GM12865 (cell line): ENCODE data around the gene HIC1.

Experiments used
- DNase-seq: peaks from one replicate; pipeline ENCODE4 v3.0.0; 2010; ENCODE audit warnings: low read depth
- H3K4me3 ChIP-seq: 2 replicates; pipeline ENCODE4 v1.5.1; 2011; ENCODE audit warnings: mild to moderate bottlenecking, low read depth, low read length, control low read depth
- TF ChIP-seq, protein P1 (sequence below): IDR thresholded peaks from 2 replicates; pipeline ENCODE4 v1.5.1; 2011; ENCODE audit warnings: low read length, control low read depth, low read depth, inconsistent platforms; ENCODE audit not compliant: insufficient read depth; ENCODE audit errors: missing control alignments

HIC1 gene

GRCh38 chr17:2020721-2021120, 34.2 kb upstream of the HIC1 start:
- TF ChIP-seq, protein P1, sequence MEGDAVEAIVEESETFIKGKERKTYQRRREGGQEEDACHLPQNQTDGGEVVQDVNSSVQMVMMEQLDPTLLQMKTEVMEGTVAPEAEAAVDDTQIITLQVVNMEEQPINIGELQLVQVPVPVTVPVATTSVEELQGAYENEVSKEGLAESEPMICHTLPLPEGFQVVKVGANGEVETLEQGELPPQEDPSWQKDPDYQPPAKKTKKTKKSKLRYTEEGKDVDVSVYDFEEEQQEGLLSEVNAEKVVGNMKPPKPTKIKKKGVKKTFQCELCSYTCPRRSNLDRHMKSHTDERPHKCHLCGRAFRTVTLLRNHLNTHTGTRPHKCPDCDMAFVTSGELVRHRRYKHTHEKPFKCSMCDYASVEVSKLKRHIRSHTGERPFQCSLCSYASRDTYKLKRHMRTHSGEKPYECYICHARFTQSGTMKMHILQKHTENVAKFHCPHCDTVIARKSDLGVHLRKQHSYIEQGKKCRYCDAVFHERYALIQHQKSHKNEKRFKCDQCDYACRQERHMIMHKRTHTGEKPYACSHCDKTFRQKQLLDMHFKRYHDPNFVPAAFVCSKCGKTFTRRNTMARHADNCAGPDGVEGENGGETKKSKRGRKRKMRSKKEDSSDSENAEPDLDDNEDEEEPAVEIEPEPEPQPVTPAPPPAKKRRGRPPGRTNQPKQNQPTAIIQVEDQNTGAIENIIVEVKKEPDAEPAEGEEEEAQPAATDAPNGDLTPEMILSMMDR: no peak
- no peak for DNase-seq
- H3K4me3 ChIP-seq: no peak overlapping the region

- no peak overlapping the region for H3K4me3 ChIP-seq
- TF ChIP-seq, protein P1: no peak
- DNase-seq: no peak
Observed at GRCh38 chr17:2022647-2023240, 32.2 kb upstream of the HIC1 start.

DNA sequence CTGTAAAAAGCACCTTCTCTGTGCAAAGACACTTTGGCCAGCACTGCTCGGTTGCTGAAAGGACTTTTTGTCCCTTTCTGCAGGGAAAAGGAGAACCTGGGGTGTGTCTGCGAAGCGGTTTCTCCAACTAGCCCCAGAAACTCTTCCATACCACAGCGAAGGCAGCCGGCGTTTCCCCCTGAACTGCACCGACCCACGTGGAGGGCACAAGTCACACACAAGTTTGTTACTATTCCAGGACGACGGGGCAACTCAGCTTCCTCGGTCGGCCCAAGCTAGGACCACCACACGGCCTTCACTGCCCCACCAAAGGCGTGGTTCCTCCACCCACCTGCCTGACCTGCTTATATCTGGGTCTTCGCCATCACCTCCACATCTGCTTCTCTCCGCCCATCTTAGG, 31.6 kb upstream of the HIC1 start:
- no peak overlapping the region for H3K4me3 ChIP-seq
- TF ChIP-seq, protein P1: no peak

GRCh38 chr17:2023692-2024571, 31.0 kb upstream of the HIC1 start:
- peak; percentile 24 for DNase-seq
- TF ChIP-seq, protein P1: no peak
- no peak overlapping the region for H3K4me3 ChIP-seq

More for the DNA sequence above, 31.6 kb upstream of the HIC1 start:
- no peak for DNase-seq

DNA sequence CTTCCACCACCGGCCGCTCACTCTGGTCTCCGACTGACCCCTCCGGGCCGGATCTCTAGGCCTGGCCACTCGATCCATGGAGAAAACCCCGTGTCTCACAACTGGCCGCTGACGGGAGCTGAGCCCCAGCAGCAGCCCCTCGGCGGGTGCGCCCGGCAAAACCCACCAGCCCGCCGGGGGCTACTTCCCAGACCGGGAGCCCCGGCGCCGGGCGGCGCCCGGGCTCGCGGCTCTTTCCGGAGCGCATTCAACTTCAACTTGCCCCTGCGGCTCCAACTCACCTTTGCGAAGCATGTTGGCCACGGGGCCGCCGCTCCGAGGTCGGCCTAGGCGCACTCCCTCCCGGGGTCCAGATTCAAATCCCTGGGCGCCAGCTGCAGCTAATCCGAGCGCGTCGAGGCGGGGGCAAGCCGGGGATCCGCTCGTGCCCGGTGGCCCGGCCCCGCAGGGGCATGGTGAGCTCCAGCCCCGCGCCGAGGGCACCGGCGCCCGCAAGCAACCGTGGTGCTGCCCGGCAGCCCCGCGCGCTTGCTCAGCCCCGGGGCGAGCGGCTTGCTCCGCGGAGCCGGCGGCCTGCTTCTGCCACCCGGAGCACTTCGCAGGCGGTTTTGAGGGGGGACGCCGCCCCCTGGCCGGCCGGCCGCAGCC, 30.2 kb upstream of the HIC1 start:
- TF ChIP-seq, protein P1: no peak
- H3K4me3 ChIP-seq: no peak overlapping the region
- no peak for DNase-seq

DNA sequence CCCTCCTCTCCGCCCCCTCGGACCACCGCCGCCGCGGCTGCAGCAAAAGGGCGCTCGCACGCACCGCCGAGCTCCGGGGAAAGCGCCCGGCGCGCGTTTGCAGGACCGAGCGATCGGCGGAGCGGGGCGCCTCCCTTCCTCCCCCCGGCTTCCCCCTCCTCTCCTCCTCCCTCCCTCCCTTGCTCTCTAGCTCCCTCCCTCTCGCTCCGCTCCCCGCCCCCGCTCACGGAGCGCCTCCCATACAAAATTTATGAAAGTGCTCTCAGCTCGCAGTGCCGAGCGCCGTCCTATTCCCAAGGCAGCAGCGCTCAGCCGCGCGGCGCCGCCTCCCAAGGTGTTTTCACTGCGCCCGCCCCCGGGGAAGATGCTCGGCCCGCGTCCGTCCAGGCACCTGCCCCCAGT, 29.7 kb upstream of the HIC1 start, which contains the start of gene RTN4RL1:
TSS of gene RTN4RL1 (minus strand) at position 115 of the 402 bp plus-strand sequence. CDS start 469 bp downstream, outside the sequence.
- TF ChIP-seq, protein P1: no peak
- H3K4me3 ChIP-seq: no peak within 1 kb of the TSS; the same call in 1 of the 2 replicates
- peak; percentile 42 for DNase-seq
